ENCODE results near the gene CCT7.
A peak's percentile ranks its signal among the peaks of the same experiment; 100 is the strongest.

Gene CCT7

GRCh38 chr2:73254343-73255006 is 20.4 kb downstream of the CCT7 start:
- TF ChIP-seq POLR2AphosphoS5 (IDR thresholded peaks at IDR 0.05; ENCODE audit: low read depth) (peak; percentile 9), GABPA (IDR thresholded peaks at IDR 0.05; ENCODE audit: low read depth) (no peak)
- no peaks in the 10 kb centered on the region for H3K27me3 ChIP-seq (ENCODE audit: insufficient read depth, poor library complexity, severe bottlenecking)
- no peak overlapping the region for H3K4me3 ChIP-seq (replicated peaks; ENCODE audit: insufficient read depth, low read length)
- DNase-seq (ENCODE audit: low read depth in 1 of 2, low spot score in 1 of 2) = no peak
- H3K27ac ChIP-seq (replicated peaks) = no peak overlapping the region

GRCh38 chr2:73255007-73255644 is 21.0 kb downstream of the CCT7 start:
- Histone ChIP-seq H3K27me3 (ENCODE audit: insufficient read depth, poor library complexity, severe bottlenecking) (no peaks in the 10 kb centered on the region), H3K4me3 (replicated peaks; ENCODE audit: insufficient read depth, low read length) (no peak overlapping the region), H3K27ac (replicated peaks) (no peak overlapping the region)
- TF ChIP-seq REST (IDR thresholded peaks at IDR 0.05; ENCODE audit: insufficient replicate concordance, low read depth) = no peak
- TF ChIP-seq POLR2AphosphoS5 (IDR thresholded peaks at IDR 0.05; ENCODE audit: low read depth) = peak; percentile 23; the same call in 1 of the 2 replicates
- DNase-seq (ENCODE audit: low read depth in 1 of 2, low spot score in 1 of 2) = no peak

GRCh38 chr2:73255907-73256617 is 22.0 kb downstream of the CCT7 start:
- DNase-seq (ENCODE audit: low read depth in 1 of 2, low spot score in 1 of 2) = no peak
- Histone ChIP-seq H3K27me3 (ENCODE audit: insufficient read depth, poor library complexity, severe bottlenecking) (no peaks in the 10 kb centered on the region), H3K27ac (replicated peaks) (no peak overlapping the region), H3K4me3 (replicated peaks; ENCODE audit: insufficient read depth, low read length) (no peak overlapping the region)
- no peak for TF ChIP-seq SPI1 (IDR thresholded peaks at IDR 0.05; ENCODE audit: borderline replicate concordance, low read depth)
- no peak for TF ChIP-seq REST (IDR thresholded peaks at IDR 0.05; ENCODE audit: insufficient replicate concordance, low read depth)
- no peak; the same call in none of the 2 replicates for TF ChIP-seq POLR2AphosphoS5 (IDR thresholded peaks at IDR 0.05; ENCODE audit: low read depth)
- TF ChIP-seq, protein P1, sequence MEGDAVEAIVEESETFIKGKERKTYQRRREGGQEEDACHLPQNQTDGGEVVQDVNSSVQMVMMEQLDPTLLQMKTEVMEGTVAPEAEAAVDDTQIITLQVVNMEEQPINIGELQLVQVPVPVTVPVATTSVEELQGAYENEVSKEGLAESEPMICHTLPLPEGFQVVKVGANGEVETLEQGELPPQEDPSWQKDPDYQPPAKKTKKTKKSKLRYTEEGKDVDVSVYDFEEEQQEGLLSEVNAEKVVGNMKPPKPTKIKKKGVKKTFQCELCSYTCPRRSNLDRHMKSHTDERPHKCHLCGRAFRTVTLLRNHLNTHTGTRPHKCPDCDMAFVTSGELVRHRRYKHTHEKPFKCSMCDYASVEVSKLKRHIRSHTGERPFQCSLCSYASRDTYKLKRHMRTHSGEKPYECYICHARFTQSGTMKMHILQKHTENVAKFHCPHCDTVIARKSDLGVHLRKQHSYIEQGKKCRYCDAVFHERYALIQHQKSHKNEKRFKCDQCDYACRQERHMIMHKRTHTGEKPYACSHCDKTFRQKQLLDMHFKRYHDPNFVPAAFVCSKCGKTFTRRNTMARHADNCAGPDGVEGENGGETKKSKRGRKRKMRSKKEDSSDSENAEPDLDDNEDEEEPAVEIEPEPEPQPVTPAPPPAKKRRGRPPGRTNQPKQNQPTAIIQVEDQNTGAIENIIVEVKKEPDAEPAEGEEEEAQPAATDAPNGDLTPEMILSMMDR (IDR thresholded peaks at IDR 0.05; ENCODE audit: insufficient read depth, low read length) = no peak
- no peak for TF ChIP-seq GABPA (IDR thresholded peaks at IDR 0.05; ENCODE audit: low read depth)

DNA sequence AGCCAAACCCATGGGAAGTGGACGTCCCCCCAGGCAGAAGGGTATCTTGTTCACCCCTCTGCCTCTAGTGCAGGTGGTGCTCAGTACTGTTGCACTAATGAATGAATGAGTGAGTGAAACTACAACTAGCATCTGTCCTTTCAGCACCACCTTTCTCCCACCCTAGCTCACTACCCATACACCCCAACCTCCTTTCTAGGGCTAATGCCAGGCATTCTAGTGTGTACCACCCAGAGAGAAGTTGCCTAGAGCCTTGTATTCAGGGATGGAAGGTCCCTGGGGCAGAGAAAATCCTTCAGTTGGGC is 22.5 kb downstream of the CCT7 start:
- H3K27me3 ChIP-seq (ENCODE audit: insufficient read depth, poor library complexity, severe bottlenecking) = no peaks in the 10 kb centered on the region
- 0 out of 2 replicates have a peak, but pooled peaks have one; percentile 6 for TF ChIP-seq POLR2AphosphoS5 (IDR thresholded peaks at IDR 0.05; ENCODE audit: low read depth)
- TF ChIP-seq, protein P1 (IDR thresholded peaks at IDR 0.05; ENCODE audit: insufficient read depth, low read length) = no peak
- TF ChIP-seq REST (IDR thresholded peaks at IDR 0.05; ENCODE audit: insufficient replicate concordance, low read depth) = peak; percentile 24
- DNase-seq (ENCODE audit: low read depth in 1 of 2, low spot score in 1 of 2) = no peak
- no peak overlapping the region for H3K4me3 ChIP-seq (replicated peaks; ENCODE audit: insufficient read depth, low read length)
- no peak overlapping the region for H3K27ac ChIP-seq (replicated peaks)

Measured in HL-60 (cell line).